Measurements from ENCODE around the gene TRMU. TPM values are rescaled to one million over a fixed set of nuclear protein-coding genes. Genes with fewer than 3 reads are reported as not detected.

Gene TRMU
- total and polyA plus RNA-seq, 2 experiments from 2014 or later: 38.0 to 40.9 TPM

GRCh38 chr22:46347646-46348045, 12.1 kb downstream of the TRMU start:
- no peak overlapping the region for H2AFZ ChIP-seq
- no peak for DNase-seq (ENCODE audit: low spot score)
- no peak overlapping the region for H3K4me3 ChIP-seq
- WGBS (ENCODE audit: low lambda C conversion rate, missing lambda C conversion rate): 98% methylated on average over 12 of the region's 12 CpGs
- H3K9me2 ChIP-seq (replicated peaks; ENCODE audit: insufficient read depth): no peaks in the 10 kb centered on the region
- no peaks in the 10 kb centered on the region for H3K36me3 ChIP-seq (replicated peaks; ENCODE audit: insufficient read depth, low read depth)
- H3K79me2 ChIP-seq: no peaks in the 10 kb centered on the region
- no peaks in the 10 kb centered on the region for H4K20me1 ChIP-seq (ENCODE audit: insufficient read depth, poor library complexity, severe bottlenecking)
- no peak overlapping the region for H3K27ac ChIP-seq
- H3K4me1 ChIP-seq (ENCODE audit: insufficient read depth): no peaks in the 10 kb centered on the region
- H3K9me3 ChIP-seq (ENCODE audit: low read depth): no peaks in the 10 kb centered on the region
- H3K4me2 ChIP-seq: no peak overlapping the region
- no peaks in the 10 kb centered on the region for H3K27me3 ChIP-seq
- TF ChIP-seq CTCF (IDR thresholded peaks at IDR 0.05; ENCODE audit: poor library complexity) (no peak), EZH2 (IDR thresholded peaks at IDR 0.05; ENCODE audit: borderline replicate concordance) (no peak), EZH2phosphoT487 (IDR thresholded peaks at IDR 0.05; ENCODE audit: low read depth, severe bottlenecking, unreplicated experiment) (no peak)

- no peak overlapping the region for H3K4me3 ChIP-seq
- H3K79me2 ChIP-seq: no peaks in the 10 kb centered on the region
- H2AFZ ChIP-seq: no peak overlapping the region
- no peaks in the 10 kb centered on the region for H4K20me1 ChIP-seq (ENCODE audit: insufficient read depth, poor library complexity, severe bottlenecking)
- no peak overlapping the region for H3K4me2 ChIP-seq
- TF ChIP-seq EZH2phosphoT487 (IDR thresholded peaks at IDR 0.05; ENCODE audit: low read depth, severe bottlenecking, unreplicated experiment) (no peak), EZH2 (IDR thresholded peaks at IDR 0.05; ENCODE audit: borderline replicate concordance) (no peak), CTCF (IDR thresholded peaks at IDR 0.05; ENCODE audit: poor library complexity) (no peak)
- DNase-seq (ENCODE audit: low spot score): no peak
- no peaks in the 10 kb centered on the region for H3K4me1 ChIP-seq (ENCODE audit: insufficient read depth)
- no peaks in the 10 kb centered on the region for H3K27me3 ChIP-seq
- H3K9me2 ChIP-seq (replicated peaks; ENCODE audit: insufficient read depth): no peaks in the 10 kb centered on the region
- H3K36me3 ChIP-seq (replicated peaks; ENCODE audit: insufficient read depth, low read depth): no peaks in the 10 kb centered on the region
- H3K27ac ChIP-seq: no peak overlapping the region
- no peaks in the 10 kb centered on the region for H3K9me3 ChIP-seq (ENCODE audit: low read depth)
- WGBS (ENCODE audit: low lambda C conversion rate, missing lambda C conversion rate): 97% methylated on average over 15 of the region's 15 CpGs
Observed at GRCh38 chr22:46348099-46348695, 12.7 kb downstream of the TRMU start.

- DNase-seq (ENCODE audit: low spot score): no peak
- Histone ChIP-seq H3K4me3 (no peak overlapping the region), H3K36me3 (replicated peaks; ENCODE audit: insufficient read depth, low read depth) (no peaks in the 10 kb centered on the region), H3K79me2 (no peaks in the 10 kb centered on the region), H3K9me3 (ENCODE audit: low read depth) (no peaks in the 10 kb centered on the region), H2AFZ (no peak overlapping the region), H3K4me1 (ENCODE audit: insufficient read depth) (no peaks in the 10 kb centered on the region), H3K4me2 (no peak overlapping the region), H3K27me3 (no peaks in the 10 kb centered on the region), H3K9me2 (replicated peaks; ENCODE audit: insufficient read depth) (no peaks in the 10 kb centered on the region), H4K20me1 (ENCODE audit: insufficient read depth, poor library complexity, severe bottlenecking) (no peaks in the 10 kb centered on the region), H3K27ac (no peak overlapping the region)
- TF ChIP-seq EZH2phosphoT487 (IDR thresholded peaks at IDR 0.05; ENCODE audit: low read depth, severe bottlenecking, unreplicated experiment) (no peak), CTCF (IDR thresholded peaks at IDR 0.05; ENCODE audit: poor library complexity) (no peak), EZH2 (IDR thresholded peaks at IDR 0.05; ENCODE audit: borderline replicate concordance) (no peak)
- 98% methylated on average over 17 of the region's 18 CpGs for WGBS (ENCODE audit: low lambda C conversion rate, missing lambda C conversion rate)
Observed at GRCh38 chr22:46349238-46349637, 13.7 kb downstream of the TRMU start.

Data from hepatocyte (in vitro differentiated cells).